Measurements from ENCODE around the gene ANTXR2.

DNA sequence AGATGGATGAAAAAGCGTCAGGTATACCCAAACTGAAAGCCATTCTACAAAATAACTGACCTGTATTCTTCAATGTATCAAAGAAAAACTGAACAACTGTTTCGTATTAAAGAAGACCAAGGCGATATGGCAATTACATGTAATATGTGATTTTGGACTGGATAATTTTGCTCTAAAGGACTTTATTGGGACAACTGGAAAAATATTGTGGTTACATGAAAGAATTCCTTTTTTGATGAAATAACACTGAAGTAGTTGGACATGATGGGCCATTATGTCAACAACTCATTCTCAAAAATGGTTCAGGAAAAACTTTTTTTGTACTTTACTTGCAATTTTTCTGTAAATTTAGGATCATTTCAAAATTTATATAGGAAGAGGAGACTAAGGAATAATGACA lies 12.1 kb upstream of the ANTXR2 start:
- TF ChIP-seq, protein P1, sequence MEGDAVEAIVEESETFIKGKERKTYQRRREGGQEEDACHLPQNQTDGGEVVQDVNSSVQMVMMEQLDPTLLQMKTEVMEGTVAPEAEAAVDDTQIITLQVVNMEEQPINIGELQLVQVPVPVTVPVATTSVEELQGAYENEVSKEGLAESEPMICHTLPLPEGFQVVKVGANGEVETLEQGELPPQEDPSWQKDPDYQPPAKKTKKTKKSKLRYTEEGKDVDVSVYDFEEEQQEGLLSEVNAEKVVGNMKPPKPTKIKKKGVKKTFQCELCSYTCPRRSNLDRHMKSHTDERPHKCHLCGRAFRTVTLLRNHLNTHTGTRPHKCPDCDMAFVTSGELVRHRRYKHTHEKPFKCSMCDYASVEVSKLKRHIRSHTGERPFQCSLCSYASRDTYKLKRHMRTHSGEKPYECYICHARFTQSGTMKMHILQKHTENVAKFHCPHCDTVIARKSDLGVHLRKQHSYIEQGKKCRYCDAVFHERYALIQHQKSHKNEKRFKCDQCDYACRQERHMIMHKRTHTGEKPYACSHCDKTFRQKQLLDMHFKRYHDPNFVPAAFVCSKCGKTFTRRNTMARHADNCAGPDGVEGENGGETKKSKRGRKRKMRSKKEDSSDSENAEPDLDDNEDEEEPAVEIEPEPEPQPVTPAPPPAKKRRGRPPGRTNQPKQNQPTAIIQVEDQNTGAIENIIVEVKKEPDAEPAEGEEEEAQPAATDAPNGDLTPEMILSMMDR (IDR thresholded peaks at IDR 0.05) = no peak
- no peak for TF ChIP-seq SIN3A (IDR thresholded peaks at IDR 0.05; ENCODE audit: borderline replicate concordance, low read depth, low read length)
- TF ChIP-seq, protein P2, sequence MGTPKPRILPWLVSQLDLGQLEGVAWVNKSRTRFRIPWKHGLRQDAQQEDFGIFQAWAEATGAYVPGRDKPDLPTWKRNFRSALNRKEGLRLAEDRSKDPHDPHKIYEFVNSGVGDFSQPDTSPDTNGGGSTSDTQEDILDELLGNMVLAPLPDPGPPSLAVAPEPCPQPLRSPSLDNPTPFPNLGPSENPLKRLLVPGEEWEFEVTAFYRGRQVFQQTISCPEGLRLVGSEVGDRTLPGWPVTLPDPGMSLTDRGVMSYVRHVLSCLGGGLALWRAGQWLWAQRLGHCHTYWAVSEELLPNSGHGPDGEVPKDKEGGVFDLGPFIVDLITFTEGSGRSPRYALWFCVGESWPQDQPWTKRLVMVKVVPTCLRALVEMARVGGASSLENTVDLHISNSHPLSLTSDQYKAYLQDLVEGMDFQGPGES (IDR thresholded peaks at IDR 0.05; ENCODE audit: low read depth, low read length) = no peak
- no peak for TF ChIP-seq NRF1 (IDR thresholded peaks at IDR 0.05; ENCODE audit: low read depth, low read length)
- TF ChIP-seq RFX5 (IDR thresholded peaks at IDR 0.05; ENCODE audit: low read length) = no peak
- TF ChIP-seq RAD21 (IDR thresholded peaks at IDR 0.05; ENCODE audit: low read length) = no peak
